TTC549 (cell line): ENCODE data around the gene CCT5.
"Not testable (repeated sequence)": the region's sequence is repeated elsewhere in the genome, so short reads cannot be mapped to it uniquely, and the experiment has no call there.

Experiments used
- FAIRE-seq: peaks from 2 replicates; lab custom pipeline; 2012; peaks lifted over from hg19 to GRCh38; lab: Jason Lieb, UNC

Gene CCT5

DNA sequence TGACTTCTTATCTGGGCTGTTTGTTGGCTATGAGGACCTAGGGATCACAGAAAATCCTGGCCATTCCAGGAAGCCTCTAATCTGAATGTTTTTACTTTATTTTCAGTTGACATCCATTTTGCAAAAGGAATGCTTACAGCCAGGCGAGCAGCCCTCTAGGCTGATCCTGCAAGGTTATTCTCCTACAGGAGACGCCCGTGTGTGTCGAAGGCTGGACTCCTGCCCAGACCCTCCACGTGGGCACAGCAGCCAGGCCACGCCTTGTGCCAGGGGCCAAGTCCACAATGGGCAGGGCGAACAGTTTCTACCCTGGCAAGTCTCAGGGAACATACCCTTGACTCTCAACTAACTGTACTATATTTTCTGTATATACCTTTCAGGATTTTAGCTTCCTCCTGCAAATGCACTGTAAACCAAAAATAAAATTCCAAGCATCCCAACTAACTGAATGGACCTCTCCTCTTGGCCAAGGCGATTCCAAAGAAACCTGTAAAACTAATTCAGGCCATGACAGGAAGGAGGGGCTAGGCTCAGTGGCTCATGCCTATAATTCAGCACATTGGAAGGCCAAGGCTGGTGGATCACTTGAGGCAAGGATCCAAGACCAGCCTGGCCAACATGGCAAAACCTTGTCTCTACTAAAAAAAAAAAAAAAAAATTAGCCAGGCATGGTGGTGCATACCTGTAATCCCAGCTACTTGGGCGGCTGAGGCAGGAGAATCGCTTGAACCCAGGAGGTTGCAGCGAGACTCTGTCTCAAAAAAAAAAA lies 51.9 kb downstream of the CCT5 start:
- FAIRE-seq: no peak

DNA sequence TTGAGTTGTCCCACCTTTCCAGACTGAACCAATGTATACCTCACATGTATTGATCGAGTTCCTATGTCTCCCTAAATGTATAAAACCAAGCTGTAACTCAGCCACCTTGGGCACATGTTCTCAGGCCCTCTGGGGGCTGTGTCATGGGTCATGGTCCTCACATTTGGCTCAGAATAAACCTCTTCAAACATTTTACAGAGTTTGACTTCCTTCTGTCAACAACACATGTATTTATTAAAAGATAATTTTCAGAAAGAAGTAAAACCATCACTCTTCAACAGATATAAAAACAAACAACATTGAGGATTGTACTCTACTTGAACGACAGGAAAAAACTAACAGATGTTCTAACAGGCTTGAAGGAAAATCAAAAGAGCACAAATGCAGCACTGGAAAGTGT lies 53.1 kb downstream of the CCT5 start:
- FAIRE-seq: no peak

DNA sequence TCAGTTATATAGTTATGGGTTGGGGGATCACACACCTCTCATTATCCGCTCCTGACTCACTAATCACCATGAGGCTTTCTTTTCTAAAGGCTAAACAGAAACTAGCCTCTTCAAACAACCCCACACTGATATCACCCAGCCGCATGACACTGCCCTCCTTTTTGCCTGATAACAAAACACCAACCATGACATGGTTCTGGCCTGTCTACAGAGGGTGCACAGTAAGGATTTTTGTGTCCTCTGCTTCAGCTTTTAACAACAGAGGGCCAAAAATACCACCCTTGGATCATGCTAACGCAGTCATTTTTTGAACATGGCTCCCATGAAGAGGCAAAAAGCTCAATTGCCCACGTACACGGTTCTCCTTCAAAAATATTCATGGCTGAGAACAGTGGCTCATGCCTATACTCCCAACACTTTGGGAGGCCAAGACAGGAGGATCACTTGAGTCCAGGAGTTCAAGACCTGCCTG lies 53.7 kb downstream of the CCT5 start:
- no peak for FAIRE-seq

DNA sequence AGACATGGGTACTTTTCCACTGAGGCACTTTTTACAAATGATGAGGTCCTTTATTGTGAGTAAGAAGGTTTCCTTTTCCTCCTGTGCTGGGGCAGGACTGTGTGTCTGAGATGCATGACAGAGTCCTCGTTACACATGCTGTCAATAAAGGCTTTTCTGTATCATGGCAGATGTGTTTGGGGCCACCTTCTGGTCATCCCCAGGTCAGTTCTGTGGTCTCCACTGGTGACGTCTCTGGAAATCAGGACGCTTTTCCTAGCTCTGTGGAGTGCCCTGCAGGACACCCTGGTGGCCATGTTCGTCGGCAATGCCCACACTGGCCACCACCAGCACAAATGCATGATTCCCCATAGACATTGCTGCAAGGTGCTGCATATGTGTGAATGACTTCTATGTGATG lies 54.9 kb downstream of the CCT5 start:
- no peak for FAIRE-seq

DNA sequence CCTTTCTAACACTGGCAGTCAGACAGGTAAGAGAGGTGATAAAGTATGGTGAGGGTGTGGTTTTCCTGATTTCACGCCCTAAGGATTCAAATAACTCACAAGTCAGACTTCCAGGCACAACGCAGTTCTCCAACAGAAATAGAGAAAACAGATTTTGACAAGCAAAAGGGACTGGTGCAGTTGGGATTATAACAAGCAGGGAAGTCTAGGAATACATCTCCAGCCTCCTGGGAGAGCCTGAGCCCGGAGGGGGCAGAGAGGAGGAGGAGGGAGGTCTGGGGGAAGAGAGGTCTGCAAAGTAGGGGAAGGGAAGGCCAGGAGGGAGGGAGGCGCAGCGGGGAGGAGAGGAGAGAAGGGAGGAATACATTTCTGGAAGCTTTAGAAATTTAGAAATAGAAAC lies 56.0 kb downstream of the CCT5 start:
- FAIRE-seq: no peak

DNA sequence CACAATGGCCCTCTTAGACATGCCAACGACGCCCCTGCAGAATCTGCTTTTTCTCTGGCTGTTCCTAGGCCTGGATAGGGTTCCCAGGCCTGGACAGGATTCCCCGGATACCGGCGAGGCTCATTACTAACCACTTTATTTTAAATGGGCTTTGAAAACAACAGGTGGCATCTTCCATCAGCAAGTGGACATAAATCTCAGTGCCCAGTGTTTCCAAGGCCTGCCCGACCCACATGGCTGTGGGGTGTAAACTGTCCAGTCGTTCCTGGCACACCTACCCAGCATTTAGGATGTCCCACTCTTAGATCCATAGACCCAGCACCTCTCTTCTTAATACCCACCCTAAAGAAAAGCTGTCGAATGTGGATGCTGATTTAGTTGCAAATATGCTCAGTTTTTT lies 56.7 kb downstream of the CCT5 start:
- no peak for FAIRE-seq

DNA sequence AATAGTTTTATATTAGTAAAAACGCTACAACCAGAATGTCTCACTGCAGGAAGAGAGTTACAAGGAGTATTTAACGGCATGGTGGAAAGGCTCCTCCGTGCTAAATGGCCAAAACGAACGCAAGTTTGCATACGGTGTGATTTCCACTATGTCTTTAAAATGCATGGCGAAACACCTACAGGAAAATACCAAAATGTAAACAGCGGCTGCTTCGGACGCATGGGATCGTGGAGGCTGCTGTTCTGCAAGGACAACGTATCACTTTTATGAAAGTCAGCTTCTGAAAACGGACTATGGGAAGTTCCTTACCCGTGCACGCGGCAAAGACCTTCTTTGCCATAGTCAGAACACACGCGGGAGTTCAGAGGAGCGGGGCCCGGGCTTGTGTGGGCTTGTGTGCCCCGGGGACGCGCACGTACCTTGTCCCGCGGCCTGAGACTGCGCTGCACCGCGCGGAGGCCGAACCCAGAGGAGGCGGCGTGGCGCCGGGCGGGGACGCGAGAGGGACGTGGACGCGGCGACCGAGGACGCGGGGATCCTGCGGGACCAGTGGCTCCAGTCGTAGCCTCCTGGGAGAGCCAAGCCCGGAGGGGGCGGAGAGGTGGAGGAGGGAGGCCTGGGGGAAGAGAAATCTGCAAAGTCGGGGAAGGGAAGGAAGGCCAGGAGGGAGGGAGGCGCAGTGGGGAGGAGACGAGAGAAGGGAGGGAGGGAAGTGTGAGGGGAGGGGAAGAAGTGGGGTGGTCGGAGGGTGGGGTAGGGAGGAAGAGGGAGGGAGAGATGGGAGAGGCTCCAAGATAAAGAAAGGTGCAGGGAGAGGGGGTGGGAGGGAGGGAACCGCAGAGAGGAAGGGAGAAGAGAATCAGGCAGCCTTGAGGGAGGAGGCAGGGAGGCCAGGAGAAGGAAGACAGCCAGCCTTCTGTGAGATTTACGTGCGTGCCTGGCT lies 57.4 kb downstream of the CCT5 start, which contains the start of gene CMBL:
CMBL (minus strand) TSS at position 697 of the 943 bp plus-strand sequence. CDS start 17,140 bp downstream, outside the sequence.
- FAIRE-seq: no peak

DNA sequence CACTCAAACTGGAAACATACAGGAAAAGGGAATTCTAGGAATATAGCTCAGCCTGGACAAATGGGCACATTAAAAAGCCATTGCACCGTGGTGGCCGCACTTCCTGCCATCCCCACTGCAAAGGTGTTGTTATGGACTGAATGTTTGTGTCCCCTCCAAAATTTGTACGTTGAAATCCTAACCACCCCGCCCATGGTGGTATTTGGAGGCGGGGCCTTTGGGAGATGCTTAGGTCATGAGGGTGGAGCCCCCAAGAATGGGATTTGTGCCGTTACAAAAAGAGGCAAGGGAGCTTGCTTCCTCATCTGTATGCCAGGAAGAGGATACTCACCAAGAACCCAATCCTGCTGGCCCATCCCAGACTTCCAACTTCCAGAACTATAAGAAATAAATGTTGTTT lies 58.8 kb downstream of the CCT5 start:
- FAIRE-seq: no peak

DNA sequence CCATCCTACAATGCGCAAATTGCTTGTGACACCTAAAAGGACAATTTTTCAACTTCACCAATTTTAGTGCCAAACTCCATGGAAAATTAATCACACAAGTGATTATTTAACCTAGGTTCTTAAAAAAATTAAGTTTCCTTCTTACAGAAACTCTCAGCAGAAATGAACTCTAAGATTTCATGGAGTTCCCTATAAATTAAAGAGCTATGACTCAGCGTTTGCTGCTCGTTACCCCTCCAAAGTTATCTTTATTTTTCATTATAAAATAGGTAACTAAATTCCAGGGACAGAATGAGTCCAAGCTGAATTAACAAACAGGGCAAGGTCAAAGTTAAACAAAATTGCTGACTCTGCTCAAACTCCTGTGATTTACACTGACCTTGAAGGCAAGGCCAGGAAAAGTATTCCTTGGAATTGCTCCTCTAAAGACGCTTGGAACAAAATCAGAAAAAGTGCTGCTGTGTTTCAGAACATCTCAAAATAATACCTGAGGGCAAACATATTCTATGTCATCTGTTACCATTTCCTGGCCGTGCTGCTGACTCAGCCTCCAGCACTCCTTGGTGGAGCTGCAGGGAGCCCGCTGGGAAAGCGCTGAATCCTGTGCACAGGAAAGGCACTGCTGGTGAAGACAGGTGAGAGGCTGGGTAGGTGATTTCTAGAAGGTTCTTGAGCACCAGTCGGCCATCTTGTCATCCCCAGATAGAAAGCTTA lies 60.1 kb downstream of the CCT5 start:
- no peak for FAIRE-seq

DNA sequence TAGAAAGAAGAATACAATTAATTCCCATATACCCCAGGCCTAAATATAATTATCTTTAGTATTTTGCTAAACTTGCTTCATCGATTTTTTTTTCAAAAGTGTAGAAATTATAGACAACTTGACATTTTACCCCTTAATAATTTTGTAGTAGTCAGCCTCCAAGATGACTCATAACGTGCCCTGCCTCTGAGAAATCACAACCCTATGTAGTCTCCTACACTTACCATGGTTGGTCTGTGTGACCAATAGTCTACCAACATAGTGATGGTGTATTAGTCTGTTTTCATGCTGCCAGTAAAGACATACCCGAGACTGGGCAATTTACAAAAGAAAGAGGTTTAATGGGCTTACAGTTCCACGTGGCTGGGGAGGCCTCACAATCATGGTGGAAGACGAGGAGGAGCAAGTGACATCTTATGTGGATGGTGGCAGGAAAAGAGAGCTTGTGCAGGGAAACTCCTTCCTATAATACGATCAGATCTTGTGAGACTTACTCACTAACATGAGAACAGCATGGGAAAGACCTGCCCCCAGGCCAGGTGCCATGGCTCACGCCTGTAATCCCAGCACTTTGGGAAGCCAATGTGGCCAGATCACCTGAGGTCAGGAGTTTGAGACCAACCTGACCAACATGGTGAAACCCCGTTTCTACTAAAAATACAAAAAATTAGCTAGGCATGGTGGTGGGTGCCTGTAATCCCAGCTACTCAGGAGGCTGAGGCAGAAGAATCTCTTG lies 60.9 kb downstream of the CCT5 start:
- not testable (repeated sequence) for FAIRE-seq

DNA sequence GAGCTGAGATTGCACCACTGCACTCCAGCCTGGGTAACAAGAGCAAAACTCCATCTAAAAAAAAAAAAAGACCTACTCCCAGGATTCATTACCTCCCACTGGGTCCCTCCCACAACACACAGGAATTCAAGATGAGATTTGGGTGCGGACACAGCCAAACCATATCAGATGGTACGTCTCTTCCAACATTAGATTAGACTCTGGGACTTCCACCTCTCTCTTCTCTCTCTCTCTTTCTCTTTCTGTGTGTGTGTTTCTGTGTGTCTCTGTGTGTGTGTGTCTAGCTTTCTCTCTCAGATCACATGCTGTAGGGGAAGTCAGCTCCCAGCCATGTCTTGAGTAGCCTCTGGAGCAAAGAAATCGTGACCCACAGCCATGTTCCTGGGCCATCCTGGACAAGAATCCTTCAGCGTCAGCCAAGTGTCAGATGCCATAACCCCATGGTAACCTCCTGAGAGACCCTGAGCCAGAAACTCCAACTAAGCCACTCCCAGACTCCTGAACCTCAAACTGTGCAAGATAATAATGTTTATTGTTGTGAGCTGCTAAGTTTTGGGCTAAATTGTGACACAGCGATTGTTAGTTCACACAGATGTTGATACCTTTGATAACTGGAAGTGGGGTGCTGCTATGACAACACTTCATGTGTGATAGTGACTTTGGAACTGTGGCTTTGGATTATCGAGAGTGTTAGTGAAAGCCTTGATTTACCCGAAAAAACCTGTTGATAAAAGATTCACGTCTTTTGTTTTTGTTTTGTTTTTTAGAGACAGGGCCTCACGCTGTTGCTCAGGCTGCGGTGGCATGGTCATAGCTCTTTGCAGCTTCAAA lies 61.7 kb downstream of the CCT5 start:
- FAIRE-seq: no peak

DNA sequence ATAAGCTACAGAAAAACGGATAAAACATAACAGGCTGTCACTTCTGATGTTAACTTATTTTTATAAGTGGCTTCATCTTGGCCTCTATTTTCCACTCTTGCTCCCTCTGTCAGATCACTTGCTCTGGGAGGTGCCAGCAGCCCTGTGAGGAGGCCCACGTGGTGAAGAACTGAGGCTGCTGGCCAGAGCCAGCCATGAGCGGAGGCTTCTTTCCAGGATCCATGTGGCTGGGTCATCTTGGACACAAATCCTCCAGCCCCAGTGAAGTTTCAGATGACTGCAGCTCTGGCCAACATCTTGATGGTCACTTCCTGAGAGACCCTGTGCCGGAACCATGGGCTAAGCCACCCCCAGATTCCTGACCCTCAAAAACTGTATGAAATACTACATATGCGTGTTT lies 65.1 kb downstream of the CCT5 start:
- FAIRE-seq: no peak
